ENCODE data around the gene TDRD9.

GRCh38 chr14:104091927-104092771 is 163.9 kb downstream of the TDRD9 start:
- no peak for TF ChIP-seq EZH2 (IDR thresholded peaks at IDR 0.05; ENCODE audit: insufficient read depth, low read length)
- TF ChIP-seq CTCF (IDR thresholded peaks at IDR 0.05; ENCODE audit: insufficient read depth, low read depth, low read length): no peak
